ENCODE results near the gene SLC24A4.

SLC24A4 gene

GRCh38 chr14:92360651-92361370 is 37.8 kb downstream of the SLC24A4 start:
- DNase-seq (ENCODE audit: low read depth in 1 of 2, low spot score in 1 of 2): no peak

DNA sequence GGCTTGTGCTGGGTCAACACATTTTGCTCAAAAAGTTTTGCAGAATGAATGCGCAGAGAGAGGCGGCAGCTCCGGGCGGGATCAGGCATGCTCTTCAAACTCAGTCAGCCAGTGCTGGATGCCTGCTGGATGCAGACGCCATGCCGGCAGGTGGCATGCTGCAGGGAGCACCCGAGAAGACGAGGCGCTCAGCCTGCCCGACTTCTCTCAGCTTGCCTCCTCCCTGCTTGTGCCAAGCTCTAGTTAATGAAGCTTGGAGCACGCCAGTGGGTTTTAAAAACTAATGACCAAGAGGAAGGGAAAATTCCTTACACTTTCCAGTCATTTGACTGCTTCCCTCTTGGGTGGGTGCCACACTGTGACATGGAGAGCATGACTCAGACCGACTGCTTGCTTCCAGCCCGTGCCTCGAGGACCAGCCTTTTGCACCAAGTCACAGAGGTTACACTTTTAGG is 39.8 kb downstream of the SLC24A4 start:
- DNase-seq (ENCODE audit: low read depth in 1 of 2, low spot score in 1 of 2): no peak

DNA sequence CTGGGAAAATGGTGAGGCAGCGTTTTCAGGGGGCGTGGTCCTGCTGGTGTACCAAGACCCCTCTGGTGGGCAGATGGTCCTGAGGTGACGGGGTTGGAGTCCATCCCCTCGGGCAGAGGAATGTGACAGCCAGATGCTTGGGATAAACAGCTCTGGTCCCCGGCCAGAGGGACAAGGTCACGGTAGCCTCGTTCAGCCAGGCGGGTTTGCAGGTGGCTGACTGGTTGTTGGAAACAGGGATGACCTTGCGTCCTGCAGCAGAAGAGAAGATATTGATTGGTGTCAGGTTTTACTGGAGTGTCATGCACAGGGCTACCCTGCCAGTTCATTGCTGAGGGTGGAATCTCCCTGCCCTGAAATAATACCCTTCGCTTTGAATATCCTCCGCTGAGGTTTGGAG is 43.3 kb downstream of the SLC24A4 start:
- no peak for DNase-seq (ENCODE audit: low read depth in 1 of 2, low spot score in 1 of 2)

- no peak for DNase-seq (ENCODE audit: low read depth in 1 of 2, low spot score in 1 of 2)
Measured at GRCh38 chr14:92368001-92368400, 45.0 kb downstream of the SLC24A4 start.

DNA sequence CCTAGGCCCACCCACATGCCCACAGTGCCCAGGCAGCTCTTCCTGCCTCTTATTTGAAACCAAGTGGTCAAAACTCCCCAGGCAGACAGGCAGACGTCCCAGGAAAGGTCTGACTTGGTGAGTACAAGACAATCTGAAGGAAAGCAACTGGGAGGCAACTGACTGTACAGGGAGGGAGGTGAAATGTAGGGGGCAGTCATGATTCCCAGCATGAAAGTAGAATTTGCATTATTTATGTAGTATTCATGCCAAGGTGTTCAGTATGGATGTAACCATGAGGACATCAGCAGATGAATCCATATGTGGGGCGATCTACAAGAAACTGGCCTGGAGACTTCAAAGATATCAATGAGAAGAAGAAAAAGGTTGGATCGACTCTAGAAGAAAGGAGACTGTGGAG is 46.1 kb downstream of the SLC24A4 start:
- DNase-seq (ENCODE audit: low read depth in 1 of 2, low spot score in 1 of 2): no peak

DNA sequence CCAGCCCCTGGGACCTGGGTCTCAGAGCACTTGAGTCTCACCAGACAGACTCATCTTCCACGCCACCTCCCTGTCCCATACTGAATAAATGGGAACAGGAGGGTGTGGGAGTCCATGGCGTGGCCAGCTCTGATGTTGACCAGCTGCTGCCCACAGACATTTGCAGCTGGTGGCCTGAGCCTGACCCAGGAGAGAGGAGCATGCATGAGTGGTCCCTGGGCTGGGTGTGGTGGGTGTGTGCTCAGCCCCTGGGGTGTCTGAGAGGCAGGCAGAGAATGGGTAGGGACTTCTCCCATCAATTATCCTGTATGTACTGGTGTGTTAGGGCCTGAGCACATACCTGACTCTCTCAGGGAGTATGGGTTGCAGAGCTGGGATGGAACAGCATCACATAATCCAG is 49.3 kb downstream of the SLC24A4 start:
- no peak for DNase-seq (ENCODE audit: low read depth in 1 of 2, low spot score in 1 of 2)

GRCh38 chr14:92373336-92373735 is 50.4 kb downstream of the SLC24A4 start:
- no peak for DNase-seq (ENCODE audit: low read depth in 1 of 2, low spot score in 1 of 2)

- no peak for DNase-seq (ENCODE audit: low read depth in 1 of 2, low spot score in 1 of 2)
Measured at GRCh38 chr14:92380131-92380530, 57.2 kb downstream of the SLC24A4 start.

DNA sequence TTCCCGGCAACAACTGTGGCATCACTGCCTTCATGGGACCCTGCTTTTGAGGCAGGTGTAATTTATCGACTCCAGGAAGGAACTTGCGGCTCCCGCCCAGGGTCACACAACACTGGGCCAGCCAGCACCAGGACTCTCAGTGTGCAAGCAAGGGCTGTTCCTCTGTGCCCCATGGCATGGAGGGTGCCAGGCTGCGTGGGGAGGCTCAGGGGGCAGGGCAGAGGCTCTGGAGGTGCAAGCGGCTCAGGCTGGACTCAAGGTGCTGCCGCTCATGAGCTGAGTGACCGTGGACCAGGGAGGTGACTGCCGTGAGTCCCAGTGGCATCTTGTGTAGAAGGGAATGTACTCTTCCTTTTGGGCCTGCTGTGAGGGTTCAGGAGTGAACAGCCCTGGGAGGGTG is 57.6 kb downstream of the SLC24A4 start:
- DNase-seq (ENCODE audit: low read depth in 1 of 2, low spot score in 1 of 2): no peak

GRCh38 chr14:92382677-92383076 is 59.7 kb downstream of the SLC24A4 start:
- no peak for DNase-seq (ENCODE audit: low read depth in 1 of 2, low spot score in 1 of 2)

DNA sequence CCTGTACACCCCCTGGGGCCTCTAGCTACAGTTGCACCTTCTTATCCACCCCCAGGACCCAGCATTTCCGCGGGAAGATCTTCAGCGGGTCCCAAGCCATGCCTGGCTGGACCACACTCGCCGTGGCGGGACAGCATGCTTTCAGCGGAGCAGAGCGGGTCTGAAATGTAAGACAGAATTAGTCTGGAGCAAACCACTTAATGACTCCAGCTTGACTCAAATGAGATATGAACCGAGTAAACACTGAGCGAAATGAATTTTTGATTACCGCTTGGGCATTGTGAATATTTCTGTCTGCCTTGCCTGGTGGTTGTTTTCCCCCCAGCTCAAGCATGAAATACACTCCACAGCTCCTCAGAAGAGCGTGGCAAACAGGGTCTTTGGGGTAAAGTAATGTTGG is 60.8 kb downstream of the SLC24A4 start:
- no peak for DNase-seq (ENCODE audit: low read depth in 1 of 2, low spot score in 1 of 2)

- no peak for DNase-seq (ENCODE audit: low read depth in 1 of 2, low spot score in 1 of 2)
Measured at GRCh38 chr14:92384461-92385133, 61.6 kb downstream of the SLC24A4 start.

DNA sequence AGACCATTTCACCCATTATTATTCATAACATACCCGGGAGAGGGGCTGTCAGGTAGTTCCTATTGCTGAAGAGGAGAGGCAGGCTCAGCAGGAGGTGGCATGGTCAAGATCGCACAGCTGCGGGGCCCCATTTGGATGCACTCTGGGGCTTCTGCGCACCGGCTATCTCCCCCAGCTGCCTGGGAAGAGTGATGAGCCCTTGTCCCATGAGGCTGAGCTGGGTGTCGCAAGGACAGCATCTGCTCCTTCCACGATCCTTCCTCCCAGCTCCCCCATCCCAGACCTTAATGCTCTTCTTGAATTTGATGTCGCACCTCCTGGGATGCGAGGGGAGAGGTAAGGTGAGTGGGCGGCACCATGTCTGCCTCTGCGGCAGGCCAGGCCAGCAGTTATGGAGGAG is 62.6 kb downstream of the SLC24A4 start:
- no peak for DNase-seq (ENCODE audit: low read depth in 1 of 2, low spot score in 1 of 2)

DNA sequence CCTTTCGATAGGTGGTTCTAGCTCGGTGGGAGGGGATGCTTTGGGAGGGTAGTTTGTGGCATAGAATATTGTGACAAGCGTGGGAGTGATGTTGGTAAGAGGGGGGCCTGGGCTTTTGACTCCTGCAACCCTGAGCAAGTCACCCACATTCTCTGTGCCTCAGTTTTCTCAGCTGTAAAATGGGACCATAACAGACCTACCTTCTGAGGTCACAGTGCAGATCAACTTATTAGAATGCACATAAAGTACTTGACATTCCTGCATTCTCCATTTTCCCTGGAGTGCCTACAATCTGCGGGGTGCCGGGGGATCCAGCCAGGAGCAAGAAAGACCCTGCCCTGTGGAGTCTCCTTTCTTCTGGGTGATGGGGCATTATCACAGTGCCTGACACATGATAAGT is 63.2 kb downstream of the SLC24A4 start:
- DNase-seq (ENCODE audit: low read depth in 1 of 2, low spot score in 1 of 2): no peak

DNA sequence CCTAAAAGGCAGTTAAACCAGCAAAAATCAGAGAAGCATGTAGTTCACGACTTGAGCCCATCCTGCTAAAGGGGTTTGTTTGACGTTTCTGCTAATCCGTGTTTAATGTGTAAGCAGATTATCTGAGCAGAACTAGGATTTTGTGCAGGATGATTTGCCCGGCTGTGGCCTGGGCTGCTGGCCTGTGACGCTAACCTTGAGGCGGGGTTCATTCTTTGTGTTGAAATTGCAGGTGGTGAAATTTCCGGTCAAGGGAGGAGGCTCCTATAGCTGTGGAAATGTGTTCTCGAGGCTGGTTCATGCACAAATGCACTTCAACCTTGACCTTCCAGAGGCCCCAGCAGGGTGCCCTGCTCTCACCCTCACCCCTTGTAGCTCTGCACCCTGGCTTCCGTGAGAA is 63.7 kb downstream of the SLC24A4 start:
- no peak for DNase-seq (ENCODE audit: low read depth in 1 of 2, low spot score in 1 of 2)

DNA sequence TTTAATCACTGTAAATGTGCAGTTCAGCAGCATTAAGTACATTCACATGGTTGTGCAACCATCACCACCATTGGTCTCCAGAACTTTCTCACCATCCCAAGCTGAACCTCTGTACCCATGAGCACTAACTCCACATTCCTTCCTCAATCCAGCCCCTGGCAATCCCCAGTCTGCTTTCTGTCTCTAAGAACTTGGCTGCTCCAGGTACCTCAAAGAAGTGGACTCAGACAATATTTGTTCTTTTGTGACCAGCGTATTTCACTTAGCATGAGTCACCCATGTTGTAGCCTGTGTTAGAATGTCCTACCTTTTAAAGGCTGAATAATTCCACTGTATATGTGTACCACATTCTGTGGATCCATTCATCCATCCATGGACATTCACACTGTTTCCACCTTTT is 64.6 kb downstream of the SLC24A4 start:
- no peak for DNase-seq (ENCODE audit: low read depth in 1 of 2, low spot score in 1 of 2)

- no peak for DNase-seq (ENCODE audit: low read depth in 1 of 2, low spot score in 1 of 2)
Measured at GRCh38 chr14:92389598-92390158, 66.7 kb downstream of the SLC24A4 start.

- no peak for DNase-seq (ENCODE audit: low read depth in 1 of 2, low spot score in 1 of 2)
Measured at GRCh38 chr14:92391726-92392125, 68.8 kb downstream of the SLC24A4 start.

DNA sequence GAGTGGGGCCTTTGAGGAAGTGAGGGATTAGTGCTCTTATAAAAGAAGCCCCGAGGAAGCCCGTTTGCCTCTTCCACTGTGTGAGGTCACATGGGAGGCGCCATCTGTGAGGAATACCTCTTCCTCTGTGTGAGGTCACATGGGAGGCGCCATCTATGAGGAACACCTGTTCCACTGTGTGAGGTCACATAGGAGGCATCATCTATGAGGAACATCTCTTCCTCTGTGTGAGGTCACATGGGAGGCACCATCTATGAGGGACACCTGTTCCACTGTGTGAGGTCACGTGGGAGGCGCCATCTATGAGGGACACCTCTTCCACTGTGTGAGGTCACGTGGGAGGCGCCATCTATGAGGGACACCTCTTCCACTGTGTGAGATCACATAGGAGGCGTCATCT is 69.7 kb downstream of the SLC24A4 start:
- no peak for DNase-seq (ENCODE audit: low read depth in 1 of 2, low spot score in 1 of 2)

DNA sequence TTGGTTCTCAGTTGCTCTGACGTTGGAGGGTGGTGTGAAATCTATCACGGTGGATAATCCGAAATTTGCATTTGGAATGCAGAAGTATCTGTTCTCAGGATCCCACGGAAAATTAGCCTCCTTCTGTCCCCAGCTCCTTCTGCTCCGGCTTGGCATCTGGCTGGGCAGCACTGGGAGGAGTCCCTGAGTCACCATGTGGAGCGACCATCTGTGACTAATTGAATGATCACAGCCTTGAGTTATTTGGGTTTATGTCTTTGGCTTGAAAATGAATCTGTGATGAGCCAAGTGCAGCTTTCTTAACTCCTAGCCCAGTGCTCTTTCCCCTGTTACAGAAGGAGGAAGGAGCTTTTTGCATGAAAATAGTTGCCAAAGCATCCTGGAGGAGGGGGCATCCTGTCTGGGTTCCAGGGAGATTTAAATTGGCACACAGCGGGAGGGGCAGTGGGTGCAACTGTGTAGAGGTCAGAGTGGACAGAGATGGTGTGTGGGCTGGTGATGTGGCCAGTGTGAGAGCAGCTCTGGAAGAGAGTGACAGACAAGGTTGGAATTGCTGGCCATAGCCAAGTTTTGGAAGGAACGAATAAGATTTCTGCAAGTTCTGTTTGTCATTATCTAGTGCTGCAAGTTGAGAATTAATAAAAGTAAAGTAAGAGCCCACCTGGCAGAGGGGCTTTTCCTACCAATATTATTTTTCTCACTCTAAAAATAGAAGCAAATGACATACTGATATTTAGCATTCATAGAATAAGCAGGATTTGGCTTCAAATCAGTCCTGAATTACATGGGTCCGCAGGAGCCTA is 74.4 kb downstream of the SLC24A4 start:
- no peak for DNase-seq (ENCODE audit: low read depth in 1 of 2, low spot score in 1 of 2)

- no peak for DNase-seq (ENCODE audit: low read depth in 1 of 2, low spot score in 1 of 2)
Measured at GRCh38 chr14:92397953-92398564, 75.1 kb downstream of the SLC24A4 start.
